ENCODE results near the gene SMG5. TPM values are rescaled to one million over a fixed set of nuclear protein-coding genes. Genes with fewer than 3 reads are reported as not detected.

SMG5 gene
- total RNA-seq, 4 donors from 2014 or later: 57.2 to 89.0 (median 76.1) TPM

DNA sequence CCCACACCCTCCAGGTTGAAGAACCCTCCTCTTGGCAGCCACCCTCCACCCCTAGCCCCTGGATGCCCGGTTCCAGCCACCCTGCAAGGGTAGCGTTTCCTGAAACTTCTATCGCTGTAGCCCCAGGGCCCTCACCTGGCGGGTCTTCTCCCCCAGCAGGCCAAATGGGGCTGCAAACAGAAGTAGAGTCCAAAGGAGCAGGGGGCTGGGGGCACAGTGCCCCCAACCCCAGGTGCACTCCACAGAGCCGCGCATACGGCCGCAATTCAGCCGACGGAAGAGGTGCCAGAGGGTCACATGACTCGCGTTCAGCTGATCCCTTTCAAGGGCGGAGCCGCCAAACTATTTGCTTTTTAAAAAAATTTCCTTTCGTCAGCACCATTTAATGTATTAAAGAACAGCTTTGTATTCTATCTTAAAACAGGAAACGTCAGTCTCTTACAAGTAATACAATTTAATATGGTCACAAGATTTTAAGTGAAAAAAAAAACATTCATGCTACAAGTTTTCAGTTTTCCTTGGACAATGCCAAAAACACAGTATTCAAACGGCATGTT, 12.8 kb upstream of the SMG5 start, which contains the start of gene GLMP:
Gene GLMP (minus strand): TSS at position 289 of the 557 bp plus-strand sequence. CDS start 34 bp downstream, at position 255.
- 0 to 1% methylated on average over 14 to 17 of the region's 17 CpGs for WGBS, 2 donors
- H3K27me3 ChIP-seq: no peaks in the 10 kb centered on the region
- DNase-seq: peak; percentile 70 to 71
- H3K4me1 ChIP-seq: peaks cover 12 to 14% of the 10 kb centered on the region in 2 donors
- H3K36me3 ChIP-seq: no peaks in the 10 kb centered on the region
- H3K4me3 ChIP-seq (replicated peaks in 1 of 3): peak within 1 kb of the TSS; percentile 46 to 69 (median 69)
- TF ChIP-seq, protein P1, sequence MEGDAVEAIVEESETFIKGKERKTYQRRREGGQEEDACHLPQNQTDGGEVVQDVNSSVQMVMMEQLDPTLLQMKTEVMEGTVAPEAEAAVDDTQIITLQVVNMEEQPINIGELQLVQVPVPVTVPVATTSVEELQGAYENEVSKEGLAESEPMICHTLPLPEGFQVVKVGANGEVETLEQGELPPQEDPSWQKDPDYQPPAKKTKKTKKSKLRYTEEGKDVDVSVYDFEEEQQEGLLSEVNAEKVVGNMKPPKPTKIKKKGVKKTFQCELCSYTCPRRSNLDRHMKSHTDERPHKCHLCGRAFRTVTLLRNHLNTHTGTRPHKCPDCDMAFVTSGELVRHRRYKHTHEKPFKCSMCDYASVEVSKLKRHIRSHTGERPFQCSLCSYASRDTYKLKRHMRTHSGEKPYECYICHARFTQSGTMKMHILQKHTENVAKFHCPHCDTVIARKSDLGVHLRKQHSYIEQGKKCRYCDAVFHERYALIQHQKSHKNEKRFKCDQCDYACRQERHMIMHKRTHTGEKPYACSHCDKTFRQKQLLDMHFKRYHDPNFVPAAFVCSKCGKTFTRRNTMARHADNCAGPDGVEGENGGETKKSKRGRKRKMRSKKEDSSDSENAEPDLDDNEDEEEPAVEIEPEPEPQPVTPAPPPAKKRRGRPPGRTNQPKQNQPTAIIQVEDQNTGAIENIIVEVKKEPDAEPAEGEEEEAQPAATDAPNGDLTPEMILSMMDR (IDR thresholded peaks at IDR 0.05): no peak
- TF ChIP-seq POLR2A (IDR thresholded peaks at IDR 0.05): peak in 1 of 2 donors; percentile 30
- no peaks in the 10 kb centered on the region for H3K9me3 ChIP-seq
- H3K27ac ChIP-seq: peak within 1 kb of the TSS in 2 of 3 donors; percentile 7 to 76
- intact Hi-C loops (cut with DNase I): no loop called here

DNA sequence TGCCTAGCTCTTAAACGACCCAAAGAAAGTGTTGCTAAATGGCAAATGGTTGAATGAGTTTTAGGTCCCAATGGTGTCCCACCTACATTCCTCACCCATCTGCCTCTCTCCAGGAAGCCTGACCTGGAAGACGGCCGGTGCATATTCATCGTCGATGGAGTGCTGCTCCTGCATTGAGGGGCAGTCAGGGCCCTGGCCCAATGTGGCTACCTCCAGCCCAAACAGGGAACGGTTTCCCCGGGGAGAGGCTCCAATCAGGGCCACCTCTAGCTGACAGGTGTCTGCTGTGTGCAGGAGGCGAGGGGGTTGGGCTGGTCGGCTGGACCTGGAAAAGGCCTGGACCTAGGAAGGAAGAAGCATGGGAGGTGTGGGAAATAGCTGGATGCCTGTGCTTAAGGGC, 11.3 kb upstream of the SMG5 start:
- TF ChIP-seq, protein P1 (IDR thresholded peaks at IDR 0.05): no peak
- no peak for TF ChIP-seq POLR2A (IDR thresholded peaks at IDR 0.05)
- 94 to 95% methylated on average over 7 to 9 of the region's 9 CpGs for WGBS, 2 donors
- Histone ChIP-seq H3K4me1 (peaks cover 12 to 14% of the 10 kb centered on the region in 2 donors), H3K36me3 (no peaks in the 10 kb centered on the region), H3K27ac (no peak overlapping the region), H3K27me3 (no peaks in the 10 kb centered on the region), H3K4me3 (replicated peaks in 1 of 3) (no peak overlapping the region), H3K9me3 (no peaks in the 10 kb centered on the region)
- intact Hi-C loops (cut with DNase I): no loop called here
- DNase-seq: no peak

DNA sequence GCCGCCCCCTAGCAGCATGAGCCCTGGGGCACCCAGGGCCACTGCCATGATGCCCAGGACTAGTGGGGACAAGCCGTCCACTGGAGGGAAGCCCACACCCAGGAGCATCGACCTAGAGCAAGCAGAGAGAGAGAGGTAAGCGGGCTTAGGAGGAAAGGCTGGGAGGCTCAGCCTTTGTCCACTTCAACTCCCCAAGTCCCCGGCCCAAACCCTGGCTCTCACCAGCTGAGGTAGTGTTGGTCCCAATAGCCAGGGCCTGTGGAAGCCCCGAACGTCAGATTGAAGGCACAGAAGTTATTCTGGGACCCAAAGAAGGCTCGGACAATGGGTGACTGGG, 10.4 kb upstream of the SMG5 start:
- TF ChIP-seq, protein P1 (IDR thresholded peaks at IDR 0.05): no peak
- TF ChIP-seq POLR2A (IDR thresholded peaks at IDR 0.05): no peak
- Histone ChIP-seq H3K4me3 (replicated peaks in 1 of 3) (no peak overlapping the region), H3K27me3 (no peaks in the 10 kb centered on the region), H3K4me1 (peaks cover 12 to 14% of the 10 kb centered on the region in 2 donors), H3K27ac (no peak overlapping the region), H3K36me3 (no peaks in the 10 kb centered on the region), H3K9me3 (no peaks in the 10 kb centered on the region)
- DNase-seq: no peak
- intact Hi-C loops (cut with DNase I): no loop called here
- 91 to 96% methylated on average over 5 to 6 of the region's 8 CpGs for WGBS, 2 donors

DNA sequence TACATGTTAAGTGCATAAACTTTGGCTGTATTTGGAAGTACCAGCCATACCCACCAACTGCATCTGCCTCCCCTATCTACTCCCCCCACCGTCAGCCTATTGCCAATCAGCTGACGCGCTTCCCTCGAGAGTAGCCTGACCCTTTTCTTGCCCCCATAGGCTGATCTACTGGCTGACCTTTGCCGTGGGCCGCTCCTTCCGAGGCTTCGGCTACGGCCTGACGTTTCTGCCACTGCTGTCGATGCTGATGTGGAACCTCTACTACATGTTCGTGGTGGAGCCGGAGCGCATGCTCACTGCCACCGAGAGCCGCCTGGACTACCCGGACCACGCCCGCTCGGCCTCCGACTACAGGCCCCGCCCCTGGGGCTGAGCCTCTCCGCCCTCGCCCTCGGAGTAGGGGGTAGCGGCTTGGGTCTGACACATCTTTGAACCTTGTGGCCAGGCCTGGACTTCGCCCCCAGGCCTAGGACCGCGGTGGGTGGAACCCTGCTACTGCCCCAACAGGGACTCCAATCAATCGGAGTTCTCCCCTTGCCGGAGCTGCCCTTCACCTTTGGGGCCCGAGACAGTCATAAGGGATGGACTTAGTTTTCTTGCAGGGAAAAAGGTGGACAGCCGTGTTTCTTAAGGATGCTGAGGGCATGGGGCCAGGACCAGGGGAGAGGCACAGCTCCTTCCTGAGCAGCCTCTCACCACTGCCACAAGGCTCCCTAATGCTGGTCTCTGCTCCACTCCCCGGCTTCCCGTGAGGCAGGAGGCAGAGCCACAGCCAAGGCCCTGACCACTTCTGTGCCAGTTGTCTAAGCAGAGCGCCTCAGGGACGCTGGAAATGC, 8.8 kb upstream of the SMG5 start:
- DNase-seq: peak; percentile 91 to 92
- no peaks in the 10 kb centered on the region for H3K9me3 ChIP-seq
- intact Hi-C loops (cut with DNase I): no loop called here
- TF ChIP-seq, protein P1 (IDR thresholded peaks at IDR 0.05): no peak
- peak in 1 of 2 donors; percentile 65 for TF ChIP-seq POLR2A (IDR thresholded peaks at IDR 0.05)
- 18 to 22% methylated on average over 19 to 33 of the region's 37 CpGs for WGBS, 2 donors
- H3K36me3 ChIP-seq: no peaks in the 10 kb centered on the region
- H3K27ac ChIP-seq: peak overlapping the region; percentile 50 to 66 (median 57)
- H3K27me3 ChIP-seq: no peaks in the 10 kb centered on the region
- H3K4me1 ChIP-seq: peaks cover 12 to 14% of the 10 kb centered on the region in 2 donors
- peak overlapping the region in 1 of 3 donors; percentile 19 for H3K4me3 ChIP-seq (replicated peaks in 1 of 3)

GRCh38 chr1:156289857-156290256, 7.2 kb upstream of the SMG5 start:
- no peak for DNase-seq
- H3K4me1 ChIP-seq: peaks cover 9 to 10% of the 10 kb centered on the region in 2 donors
- no peak overlapping the region for H3K4me3 ChIP-seq (replicated peaks in 1 of 3)
- no peak overlapping the region for H3K27ac ChIP-seq
- intact Hi-C loops (cut with DNase I): no loop called here
- H3K9me3 ChIP-seq: no peaks in the 10 kb centered on the region
- H3K27me3 ChIP-seq: no peaks in the 10 kb centered on the region
- TF ChIP-seq, protein P1 (IDR thresholded peaks at IDR 0.05): no peak
- no peak for TF ChIP-seq POLR2A (IDR thresholded peaks at IDR 0.05)
- no peaks in the 10 kb centered on the region for H3K36me3 ChIP-seq

All from thyroid gland (tissue), 4 donors.